ENCODE data around the gene KCNMA1.

Gene KCNMA1

GRCh38 chr10:76993213-76993612 lies 644.4 kb downstream of the KCNMA1 start:
- DNase-seq: no peak

DNA sequence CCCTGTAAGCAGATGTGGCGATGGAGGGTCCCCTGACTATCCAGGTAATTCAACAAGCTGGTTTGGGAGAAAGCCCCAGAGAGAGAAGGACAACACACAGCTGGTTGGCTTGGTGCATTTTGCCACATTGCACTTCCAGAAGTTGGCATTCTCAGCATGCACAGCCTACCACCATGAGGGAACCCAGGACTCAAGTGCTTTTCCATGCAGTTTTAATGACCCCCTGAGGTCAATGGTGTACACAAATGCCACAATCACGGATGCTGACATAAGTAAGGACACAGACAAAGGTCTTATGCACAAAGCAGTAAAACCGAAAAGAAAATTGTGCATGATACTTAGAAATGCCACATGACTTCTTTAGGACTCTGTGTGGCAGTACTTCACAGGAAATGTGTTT lies 645.1 kb downstream of the KCNMA1 start:
- DNase-seq: no peak

- peak; percentile 58 for DNase-seq
Observed at GRCh38 chr10:76991621-76992020, 646.0 kb downstream of the KCNMA1 start.

GRCh38 chr10:76990561-76990960 lies 647.0 kb downstream of the KCNMA1 start:
- DNase-seq: no peak

DNA sequence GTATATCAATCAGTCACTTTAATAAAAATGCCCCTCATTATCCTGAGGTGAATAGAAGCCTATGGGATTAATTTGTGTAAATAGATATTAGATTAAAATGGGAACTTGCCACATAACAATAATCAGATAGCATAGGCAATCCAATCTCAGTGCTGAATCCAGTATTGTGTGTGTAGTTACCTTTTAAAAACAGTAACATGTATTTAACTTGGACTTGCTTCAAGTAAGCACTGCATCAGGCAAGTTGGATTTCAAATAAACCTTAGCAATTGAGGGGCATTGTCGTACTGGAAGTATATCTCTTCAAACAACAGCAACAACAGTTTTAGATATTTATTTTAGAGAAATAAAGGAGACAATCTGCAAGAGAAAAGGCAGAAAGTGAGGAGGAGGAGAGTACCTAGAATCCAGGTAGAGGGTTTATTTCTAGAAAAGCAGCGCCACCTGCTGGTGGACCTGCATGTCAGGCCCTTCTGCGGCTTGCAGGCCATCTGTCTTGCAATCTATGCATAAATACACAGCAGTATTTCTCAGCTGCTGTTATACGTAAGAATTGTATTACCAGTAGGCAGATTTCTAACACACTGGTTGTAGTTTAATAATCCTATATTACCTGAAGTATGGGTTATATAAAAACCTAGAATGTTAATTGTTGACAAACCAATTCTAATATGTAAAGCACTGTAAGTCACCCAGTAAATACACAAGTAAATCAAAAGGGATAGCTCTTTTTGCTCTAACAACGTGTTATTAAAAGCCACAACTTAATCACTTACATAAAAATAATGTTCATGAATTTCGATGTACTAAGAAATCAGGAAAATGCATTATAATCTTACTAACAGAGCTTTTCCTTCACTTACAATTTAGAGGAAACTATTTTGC lies 652.8 kb downstream of the KCNMA1 start:
- peak; percentile 83 for DNase-seq

DNA sequence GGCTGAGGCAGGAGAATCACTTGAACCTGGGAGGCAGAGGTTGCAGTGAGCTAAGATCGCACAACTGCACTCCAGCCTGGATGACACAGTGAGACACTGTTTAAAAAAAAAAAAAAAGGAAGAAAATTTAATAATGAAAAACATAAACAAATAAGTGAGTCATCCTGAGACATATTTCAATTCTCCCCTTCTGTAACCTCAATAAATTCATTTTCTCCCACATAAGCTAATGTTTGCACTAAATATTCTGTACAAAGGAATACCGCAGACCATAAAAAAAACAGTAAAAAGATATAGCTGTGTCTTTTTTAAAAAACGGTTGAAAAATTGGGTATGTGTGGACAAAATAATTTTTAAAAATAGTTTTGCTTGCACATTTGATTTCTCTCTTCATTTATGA lies 654.0 kb downstream of the KCNMA1 start:
- DNase-seq: no peak

DNA sequence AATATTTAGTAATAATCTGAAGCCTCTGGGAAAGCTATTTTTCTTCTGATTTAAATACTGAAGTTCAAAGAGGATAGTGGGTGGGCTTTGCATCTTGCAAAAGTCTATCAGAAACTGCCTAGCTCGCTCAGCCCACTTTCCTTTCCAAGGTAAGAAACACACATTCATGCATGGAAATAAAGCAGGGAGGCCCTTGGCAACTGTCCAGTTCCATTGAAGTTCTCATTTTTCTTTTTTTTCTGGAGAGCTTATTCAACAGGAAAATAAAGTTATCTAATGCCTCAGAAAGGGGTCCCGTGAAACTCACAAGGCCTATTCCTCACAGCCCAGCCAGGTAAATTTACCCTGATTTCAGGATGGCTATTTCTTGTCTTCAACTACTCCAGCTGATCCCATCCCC lies 654.9 kb downstream of the KCNMA1 start:
- DNase-seq: no peak

- no peak for DNase-seq
Observed at GRCh38 chr10:76981251-76981650, 656.4 kb downstream of the KCNMA1 start.

DNA sequence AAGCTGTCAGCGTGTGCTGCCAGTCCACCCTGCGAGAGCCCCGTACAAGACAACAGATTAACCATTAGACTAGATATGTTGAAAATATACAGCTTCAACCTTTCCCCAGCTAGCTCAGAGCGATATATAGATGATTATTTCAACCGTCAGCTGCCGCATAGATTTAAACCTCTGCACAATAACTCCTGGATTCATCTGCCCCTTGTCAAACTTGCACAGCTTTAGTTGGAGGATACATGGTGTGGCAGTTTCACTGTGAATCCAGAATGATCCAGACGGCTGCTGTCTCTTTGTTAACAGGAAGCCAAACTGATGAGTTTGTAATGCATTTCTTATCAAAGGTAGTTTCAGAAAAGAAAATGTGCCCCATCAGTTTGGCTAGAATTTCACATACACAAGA lies 659.7 kb downstream of the KCNMA1 start:
- no peak for DNase-seq

GRCh38 chr10:76977046-76977445 lies 660.6 kb downstream of the KCNMA1 start:
- DNase-seq: no peak

- no peak for DNase-seq
Observed at GRCh38 chr10:76976142-76976541, 661.5 kb downstream of the KCNMA1 start.

- no peak for DNase-seq
Observed at GRCh38 chr10:76975126-76975525, 662.5 kb downstream of the KCNMA1 start.

- DNase-seq: peak; percentile 31
Observed at GRCh38 chr10:76974017-76974691, 663.5 kb downstream of the KCNMA1 start.

DNA sequence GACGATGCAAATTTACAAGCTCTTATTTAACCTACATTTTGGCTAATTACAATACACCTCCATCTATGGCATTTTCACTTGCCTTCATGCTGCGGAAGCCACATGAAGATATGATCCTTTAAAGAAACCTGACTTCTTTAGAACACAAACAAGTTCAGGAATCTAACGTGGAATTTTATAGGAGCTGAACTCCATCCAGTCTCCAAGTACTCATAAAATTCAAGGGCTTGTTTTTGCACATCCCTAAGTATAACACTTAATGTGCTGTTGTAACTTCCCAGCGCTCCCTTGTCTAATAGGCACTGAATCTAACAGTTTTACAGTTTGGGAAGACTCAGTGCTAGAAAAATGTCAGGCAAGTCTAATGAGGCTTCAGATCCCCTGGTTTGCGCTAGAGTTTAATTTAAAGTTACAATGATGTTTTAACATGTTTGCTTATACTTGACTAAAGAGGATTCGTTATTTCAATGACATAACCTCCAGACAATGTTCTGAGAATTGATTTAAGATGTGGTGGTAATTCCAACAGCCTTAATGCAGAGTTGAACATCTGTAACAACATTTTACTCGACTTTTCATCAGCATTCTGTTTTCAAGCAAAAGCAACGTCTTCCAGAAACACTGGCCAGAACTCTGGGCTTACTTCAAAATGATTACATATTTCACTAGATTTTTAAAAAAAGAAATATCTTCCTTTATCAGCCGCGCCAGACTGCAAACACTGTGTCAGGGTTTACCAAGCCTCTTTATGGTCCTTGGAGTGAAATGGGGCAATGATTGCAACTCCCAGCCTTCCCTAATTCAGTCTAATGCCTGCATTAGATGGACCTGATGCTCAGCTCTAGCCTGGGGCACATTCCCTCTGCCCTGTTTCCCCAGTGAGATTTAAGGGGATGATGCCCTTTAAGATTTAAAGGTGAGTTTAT lies 664.3 kb downstream of the KCNMA1 start:
- DNase-seq: peak; percentile 54

DNA sequence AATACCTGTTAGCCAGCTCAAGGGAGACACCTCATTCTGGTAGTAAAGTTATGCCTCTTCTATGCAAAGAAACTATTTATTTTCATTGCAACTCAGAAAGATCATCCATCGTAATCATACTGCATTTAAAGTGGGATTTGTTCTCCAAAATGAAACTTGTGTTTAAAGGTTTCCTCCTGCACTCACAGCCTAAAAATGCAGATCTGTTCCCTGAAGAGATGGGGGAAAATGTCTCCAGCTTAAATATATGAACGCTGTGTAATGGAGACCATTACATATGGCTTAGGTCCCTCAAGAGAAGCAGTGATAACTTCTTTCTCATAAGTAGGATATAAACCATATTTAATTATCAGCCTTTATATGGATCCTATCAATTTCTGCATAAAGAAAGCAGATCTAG lies 665.1 kb downstream of the KCNMA1 start:
- DNase-seq: no peak

DNA sequence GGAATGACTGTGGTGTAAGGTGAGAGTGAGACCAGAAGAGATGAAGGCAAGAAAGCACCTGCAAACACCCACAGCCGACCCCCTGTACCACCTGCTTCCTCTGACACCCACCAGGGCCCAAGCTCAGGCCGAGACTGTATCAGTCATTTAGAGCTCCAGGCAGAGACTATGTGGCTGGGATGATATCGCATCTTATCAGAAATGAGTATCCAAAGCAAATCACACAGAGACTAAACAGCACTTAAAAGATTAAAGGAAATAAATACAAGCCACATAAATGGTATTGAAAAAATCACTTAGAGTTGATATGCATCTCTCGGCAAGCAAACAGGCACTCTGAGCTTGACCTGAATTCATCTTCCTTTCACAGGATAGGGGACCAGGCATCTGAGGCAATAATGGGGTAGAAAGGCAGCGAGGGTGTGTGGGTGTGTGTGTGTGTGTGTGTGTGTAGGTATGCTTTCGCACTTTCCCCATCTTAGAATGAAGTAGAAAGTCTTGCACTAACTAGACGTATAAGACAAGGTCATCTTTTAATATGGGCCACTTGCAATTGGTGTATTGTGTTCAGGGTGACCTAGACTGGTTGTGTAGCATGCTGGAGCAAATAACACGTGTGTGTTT lies 665.9 kb downstream of the KCNMA1 start:
- no peak for DNase-seq

- peak; percentile 45 for DNase-seq
Observed at GRCh38 chr10:76970711-76971519, 666.7 kb downstream of the KCNMA1 start.

- DNase-seq: no peak
Observed at GRCh38 chr10:76969366-76969948, 668.2 kb downstream of the KCNMA1 start.

DNA sequence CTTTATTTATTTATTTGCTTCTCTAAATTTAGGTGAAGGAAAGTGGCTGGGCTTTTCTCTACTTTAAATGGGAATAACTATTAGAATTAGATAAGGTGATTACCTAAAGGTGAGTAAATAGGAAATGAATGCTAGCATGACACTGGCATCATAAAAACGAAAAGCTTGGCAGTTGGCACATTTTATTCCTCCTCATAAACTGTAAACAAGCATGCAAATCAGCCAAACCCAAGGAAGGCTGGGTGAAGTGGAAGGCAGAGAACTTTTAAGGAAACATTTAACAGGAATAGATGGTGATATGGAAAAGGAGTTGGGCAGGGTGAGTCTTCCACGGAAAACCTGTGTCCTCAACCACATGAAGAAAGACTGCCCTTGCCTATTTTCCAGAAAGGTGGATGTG lies 669.1 kb downstream of the KCNMA1 start:
- DNase-seq: no peak

- DNase-seq: no peak
Observed at GRCh38 chr10:76962851-76963250, 674.8 kb downstream of the KCNMA1 start.

GRCh38 chr10:76961841-76962240 lies 675.8 kb downstream of the KCNMA1 start:
- no peak for DNase-seq
